Left cardiac atrium (tissue), 4 donors: ENCODE results near the gene IFI27L1. TPM values are rescaled to one million over a fixed set of nuclear protein-coding genes. Genes with fewer than 3 reads are reported as not detected.
A peak's percentile ranks its signal among the peaks of the same experiment; 100 is the strongest.

Experiments used
- ATAC-seq, 2 donors: fragments of 200-7000 bp; cut with Tn5 transposase; one replicate each; pipeline ENCODE4 v1.9.1; 2020; ENCODE audit warnings: mild to moderate bottlenecking in 2 of 2, moderate library complexity in 2 of 2
- DNase-seq: peaks from one replicate; pipeline ENCODE4 v3.0.0-alpha.2; 2020
- intact Hi-C, 2 donors: fragments of 100-400 bp; cut with DNase I; formaldehyde crosslinking; loops; one replicate each; pipeline versions ENCODE4 v1.14.1 to v1.15.1; 2022 to 2023
- total RNA-seq, 2 donors: library from RNA; stranded (reverse); fragmentation: NEBNext Ultra II Directional; extraction: Animal tissue kit (Norgen Biotek cat#: 25700); gene quantifications; one replicate each; pipeline ENCODE4 v1.2.1, GENCODE V29; 2021
- donor health status: DM: no; HTN: yes; CAD: no.
- donor health status: DM: no; HTN: yes; CAD: no; lungs with severe emphysema.
- donor health status: DM: yes; HTN: yes; CAD: no.
- donor health status: Dilated cardiomyopathy.

The IFI27L1 gene
- total RNA-seq, 2 donors from 2014 or later: 10.5 to 13.8 TPM

DNA sequence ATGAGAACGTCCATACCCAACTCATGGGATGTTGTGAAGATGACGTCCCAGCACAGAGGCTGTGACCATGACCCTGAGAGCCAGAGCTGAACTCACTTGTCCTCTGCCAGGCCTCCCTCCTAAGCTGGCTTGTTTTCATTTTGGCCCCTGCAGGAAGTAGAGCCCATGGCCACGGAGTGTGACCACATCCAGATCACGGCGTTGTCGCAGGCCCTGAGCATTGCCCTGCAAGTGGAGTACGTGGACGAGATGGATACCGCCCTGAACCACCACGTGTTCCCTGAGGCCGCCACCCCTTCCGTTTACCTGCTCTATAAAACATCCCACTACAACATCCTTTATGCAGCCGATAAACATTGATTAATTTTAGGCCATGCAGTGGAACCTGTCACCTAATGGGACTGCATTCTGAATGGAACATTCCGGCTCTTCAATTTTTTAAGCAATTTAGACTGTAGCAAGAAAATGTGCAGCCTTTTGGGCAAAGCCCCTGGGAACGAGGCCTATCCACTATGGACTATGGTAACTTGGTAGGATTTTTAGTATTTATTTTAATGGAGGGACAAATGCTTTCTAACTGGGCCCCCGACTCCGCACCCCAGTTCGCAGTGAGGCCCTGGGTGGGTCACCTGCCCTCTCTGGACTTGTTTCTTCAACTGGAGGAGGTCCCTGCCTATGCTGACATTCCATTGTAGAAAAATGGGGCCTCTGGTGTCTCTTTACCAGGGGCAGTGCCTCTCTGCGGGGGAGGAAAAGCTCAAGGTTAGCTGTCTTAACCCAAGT is 35.4 kb upstream of the IFI27L1 start:
- DNase-seq (no peak), ATAC-seq (no peak)
- intact Hi-C loops: no loop called here

DNA sequence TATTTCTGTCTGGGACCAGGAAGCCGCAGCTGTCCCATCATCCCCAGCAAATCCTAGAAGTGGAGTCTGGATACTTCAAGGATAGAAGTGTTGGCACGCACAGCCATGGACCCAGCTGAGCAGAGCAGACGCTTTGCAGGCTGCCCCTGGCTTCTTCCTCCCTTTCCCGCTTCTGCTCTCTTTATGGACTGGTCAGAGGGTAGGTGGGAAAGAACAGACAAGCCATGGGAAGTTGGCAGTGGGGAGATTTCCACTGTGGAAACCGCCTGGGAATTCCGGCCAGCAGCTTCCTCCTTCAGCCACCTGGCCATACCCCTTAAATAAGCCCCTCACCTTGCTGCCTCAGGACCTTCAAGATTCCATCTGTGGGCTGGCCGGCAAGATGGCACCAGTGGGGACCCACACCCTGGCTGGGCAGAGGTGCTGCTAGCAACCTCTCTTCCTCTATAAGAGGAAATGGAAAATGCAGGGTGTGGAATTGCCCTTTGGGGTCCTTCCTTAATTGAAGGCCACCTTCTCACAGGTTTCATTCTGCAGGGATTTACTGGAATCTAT is 34.3 kb upstream of the IFI27L1 start:
- intact Hi-C loops: no loop called here
- ATAC-seq (no peak), DNase-seq (no peak)

DNA sequence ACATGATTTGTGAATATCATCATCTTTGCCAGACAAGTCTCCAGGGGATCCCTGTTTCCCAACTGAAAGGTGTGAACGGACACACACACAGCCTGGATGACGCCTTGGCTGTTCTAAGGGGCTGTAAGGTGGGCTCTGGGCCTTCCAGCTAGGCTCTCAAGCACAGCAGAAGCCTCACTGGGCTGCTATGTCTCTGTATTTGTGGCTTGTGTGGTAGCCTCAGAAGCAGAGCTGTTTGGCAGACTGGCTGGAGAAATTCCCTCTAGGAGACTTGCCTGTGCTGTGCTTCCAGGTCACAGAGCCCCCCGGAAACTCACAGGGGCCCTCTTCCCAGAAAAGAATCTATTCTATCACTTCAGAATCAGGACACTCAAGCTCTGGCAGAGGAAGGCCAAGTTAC is 33.5 kb upstream of the IFI27L1 start:
- intact Hi-C loops: no loop called here
- DNase-seq (no peak), ATAC-seq (no peak)

DNA sequence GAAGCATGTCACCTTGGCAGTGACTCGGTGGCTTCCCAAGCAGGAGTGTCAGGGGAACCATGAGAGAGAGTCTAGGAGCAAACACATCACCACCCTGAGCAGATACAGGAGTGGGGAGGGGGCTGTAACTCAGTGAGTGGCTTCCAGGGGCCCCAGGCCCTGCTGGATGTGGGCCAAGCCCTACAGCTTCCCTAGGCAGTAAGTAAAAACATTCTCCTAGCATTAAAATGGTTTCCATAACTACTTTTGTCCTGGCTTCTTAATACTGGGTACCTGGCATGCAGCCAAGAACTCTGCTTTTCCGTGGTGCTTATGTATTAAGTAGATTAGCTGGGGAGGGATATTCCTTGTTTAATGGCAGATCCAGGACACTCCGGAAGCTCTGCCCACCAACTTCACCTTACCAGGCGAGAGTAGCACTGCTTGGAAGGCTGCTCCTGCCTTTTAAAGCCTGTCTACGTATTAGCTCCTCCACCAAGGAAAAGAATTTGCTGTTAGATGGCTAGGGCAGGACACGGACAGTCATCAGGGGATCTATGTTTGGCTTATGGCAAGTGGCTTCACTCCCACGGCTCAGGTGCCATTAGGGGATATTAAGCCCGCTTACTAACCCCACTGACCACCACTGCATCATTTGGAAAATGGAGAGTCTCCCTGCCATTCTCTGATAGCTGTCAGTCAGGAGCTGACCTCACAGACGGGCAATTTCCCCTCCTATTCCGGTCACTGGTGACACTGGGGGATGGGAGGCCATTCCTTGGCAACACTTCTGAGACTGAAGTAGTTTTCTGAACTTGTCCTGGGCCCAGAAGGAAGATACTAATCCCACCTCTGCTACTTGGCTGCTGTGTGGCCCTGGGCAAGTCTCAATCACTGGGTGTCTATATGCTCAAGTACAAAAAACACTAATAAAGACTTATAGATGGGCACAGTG is 32.2 kb upstream of the IFI27L1 start:
- ATAC-seq (no peak), DNase-seq (no peak)
- intact Hi-C loops: no loop called here

DNA sequence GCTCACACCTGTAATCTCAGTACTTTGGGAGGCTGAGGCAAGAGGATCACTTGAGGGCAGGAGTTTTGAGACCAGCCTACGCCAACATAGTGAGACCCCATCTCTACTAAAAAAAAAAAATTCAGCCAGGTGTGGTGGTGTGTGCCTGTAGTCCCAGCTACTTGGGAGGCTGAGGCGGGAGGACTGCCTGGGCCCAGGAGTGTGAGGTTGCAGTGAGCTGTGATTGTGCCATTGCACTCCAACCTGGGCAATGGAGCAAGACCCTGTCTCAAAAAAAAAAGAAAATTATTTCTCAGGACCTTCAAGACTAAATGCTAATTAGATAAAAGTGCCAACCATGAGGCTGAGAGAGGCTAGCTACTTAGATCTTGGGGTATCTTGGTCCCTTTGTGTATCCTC is 31.5 kb upstream of the IFI27L1 start:
- intact Hi-C loops: loop anchor here in 1 of 2 donors (2.0 kb wide), 1 partner anchor 87 kb away; no protein-coding TSS in a partner anchor
- DNase-seq (no peak), ATAC-seq (no peak)

DNA sequence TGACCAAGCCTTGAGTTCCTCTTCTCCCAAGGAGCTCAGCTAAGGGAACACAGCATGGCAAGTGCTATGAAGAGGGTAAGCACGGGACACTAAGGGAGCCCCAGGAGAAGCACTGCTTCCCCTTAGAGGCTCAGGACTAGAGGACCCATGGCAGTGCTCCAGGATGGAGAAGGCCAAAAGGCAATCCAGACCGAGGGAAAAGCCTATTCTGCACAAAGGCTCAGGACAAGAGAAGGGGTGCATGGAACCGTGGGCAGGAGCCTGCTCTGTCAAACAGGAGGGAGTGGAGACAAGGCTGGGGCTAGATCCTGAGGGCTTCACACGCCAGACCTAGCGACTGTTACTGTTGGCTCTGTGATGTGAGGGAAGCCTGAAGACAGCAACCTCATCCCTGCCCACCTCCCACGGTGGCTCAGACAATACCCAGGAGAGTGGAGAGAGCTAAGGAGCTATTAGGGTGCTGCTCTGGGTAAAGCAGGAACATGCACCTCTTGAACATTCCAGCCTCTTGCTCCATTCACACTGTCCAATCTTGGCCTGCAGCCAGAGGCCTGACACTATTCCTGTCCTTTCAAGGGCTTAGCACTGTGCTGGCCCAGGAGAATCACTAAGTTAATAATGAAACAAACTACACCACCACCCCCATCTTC is 30.8 kb upstream of the IFI27L1 start:
- ATAC-seq: peak; percentile 81 to 87
- peak; percentile 74 for DNase-seq
- intact Hi-C loops: loop anchor here in 1 of 2 donors (2.0 kb wide), 1 partner anchor 86 kb away; no protein-coding TSS in a partner anchor

DNA sequence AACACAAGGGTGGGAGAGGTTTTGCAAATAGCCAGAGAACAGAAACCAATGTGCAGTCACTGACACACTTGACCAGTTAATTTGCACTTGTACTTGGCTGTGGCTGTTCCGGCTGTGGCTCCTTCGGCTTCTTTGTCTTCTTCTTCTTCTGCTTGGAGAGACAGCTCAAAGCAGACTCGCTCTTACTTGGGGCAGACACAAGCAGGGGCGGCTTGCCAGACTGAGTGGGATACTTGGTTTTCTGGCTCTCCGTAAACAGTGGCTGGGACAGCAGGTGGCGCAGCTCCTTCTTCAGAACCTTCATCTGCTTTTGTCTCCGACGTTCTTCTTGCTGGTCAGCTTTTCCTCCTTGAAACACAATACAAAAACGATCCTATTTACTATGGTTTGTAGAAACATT is 30.0 kb upstream of the IFI27L1 start:
- DNase-seq: peak; percentile 58
- ATAC-seq: peak; percentile 38 to 45
- intact Hi-C loops: loop anchor here in 1 of 2 donors (2.0 kb wide), 1 partner anchor 86 kb away; no protein-coding TSS in a partner anchor

DNA sequence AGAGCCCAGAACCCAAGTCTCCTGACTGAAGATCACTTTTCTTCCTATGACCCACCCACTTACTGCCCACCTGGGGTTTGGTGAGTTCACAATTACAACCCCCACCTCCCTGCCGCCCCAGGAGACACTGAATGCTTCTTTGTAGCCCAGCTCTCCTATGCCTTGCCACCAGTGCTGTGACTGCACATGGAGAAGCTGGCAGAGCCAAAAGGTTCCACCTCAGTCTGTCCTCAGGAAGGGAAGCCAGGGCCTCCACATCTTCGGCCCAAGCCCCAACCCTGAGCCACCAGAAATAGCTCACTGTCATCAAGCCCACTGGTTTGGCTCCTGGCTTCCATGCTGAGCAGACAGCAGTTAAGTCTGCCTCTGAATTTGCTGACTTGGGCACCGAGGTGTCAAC is 29.3 kb upstream of the IFI27L1 start:
- no peak for ATAC-seq
- intact Hi-C loops: loop anchor here in 1 of 2 donors (2.0 kb wide), 1 partner anchor 85 kb away; no protein-coding TSS in a partner anchor
- no peak for DNase-seq

DNA sequence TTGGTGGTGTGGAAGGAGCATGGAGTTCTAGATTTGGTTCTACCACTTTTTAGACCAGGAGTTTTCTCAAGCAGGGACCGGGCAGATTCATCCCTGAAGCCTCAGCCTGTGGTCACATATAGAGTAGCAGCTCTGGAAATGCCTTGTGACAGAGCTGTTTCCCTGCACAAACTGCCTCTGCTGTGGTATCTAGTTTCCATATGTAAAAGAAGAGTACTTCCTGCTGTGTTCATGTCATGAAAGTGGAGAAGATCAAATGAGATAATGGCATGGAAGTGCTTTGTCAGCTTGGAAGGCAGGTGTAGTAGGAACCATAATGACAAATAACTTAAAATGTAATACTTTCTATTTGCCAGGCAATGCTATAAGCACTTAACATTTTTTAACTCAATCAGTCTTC is 28.9 kb upstream of the IFI27L1 start:
- intact Hi-C loops: no loop called here
- ATAC-seq: no peak

DNA sequence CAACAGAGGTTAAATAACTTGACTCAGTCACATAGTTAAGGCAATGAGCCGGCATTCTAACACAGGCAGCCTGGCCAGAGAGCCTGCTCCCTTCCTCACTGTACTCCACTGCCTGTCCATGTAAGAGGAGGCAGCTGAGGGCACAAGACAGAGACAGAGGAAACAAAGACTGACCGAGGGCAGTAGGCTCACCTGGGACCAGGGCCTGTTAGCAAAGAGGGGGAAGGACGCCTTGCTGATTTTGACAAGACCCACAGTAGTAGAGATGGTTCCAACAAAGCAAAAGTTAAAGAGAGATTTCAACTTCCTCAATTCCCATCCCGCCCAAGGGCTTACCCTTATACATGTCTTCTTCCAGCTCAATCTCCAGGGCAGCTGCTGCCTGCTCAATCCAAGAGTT is 28.4 kb upstream of the IFI27L1 start:
- DNase-seq (no peak), ATAC-seq (peak in 1 of 2 donors; percentile 10)
- intact Hi-C loops: no loop called here

More for the DNA sequence above, 28.9 kb upstream of the IFI27L1 start:
- no peak for DNase-seq

DNA sequence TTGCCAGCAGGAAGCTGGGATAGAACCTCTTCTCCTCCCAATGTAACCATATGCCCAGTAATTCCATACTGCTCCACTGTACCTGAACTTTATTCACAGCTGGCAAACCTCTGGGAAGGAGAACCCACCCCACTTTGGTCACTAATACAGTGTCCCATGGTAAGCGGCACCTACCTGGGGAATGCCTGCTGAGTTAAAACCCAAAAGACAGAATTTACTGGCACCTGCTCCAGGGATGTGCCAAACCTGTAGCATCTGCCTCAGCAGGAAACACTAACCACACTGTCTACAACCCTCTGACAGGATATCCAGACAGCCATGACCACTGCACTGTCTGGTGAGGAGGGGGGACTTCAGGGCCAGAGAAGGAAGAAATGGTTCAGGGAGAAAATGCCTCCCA is 26.7 kb upstream of the IFI27L1 start:
- intact Hi-C loops: no loop called here
- no peak for ATAC-seq

DNA sequence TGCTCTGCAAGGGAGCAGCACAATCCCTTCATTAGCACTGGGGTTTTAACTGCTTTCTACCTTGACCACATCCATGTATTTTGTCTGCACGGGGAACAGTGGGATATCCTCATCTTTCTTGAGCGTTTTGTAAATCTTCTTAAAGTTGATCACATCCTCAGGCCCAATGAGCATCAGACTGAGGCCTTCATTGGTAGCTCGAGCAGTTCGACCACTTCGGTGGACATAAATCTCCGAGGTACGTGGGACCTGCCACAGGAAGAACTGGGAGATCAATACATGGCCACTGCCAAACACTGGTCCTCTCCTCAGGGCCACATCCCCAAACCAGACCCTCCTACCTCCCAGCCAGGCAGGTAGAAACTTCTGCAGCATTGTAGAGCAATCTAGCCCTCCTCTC is 26.2 kb upstream of the IFI27L1 start:
- no peak for ATAC-seq
- intact Hi-C loops: no loop called here
- no peak for DNase-seq

More for the DNA sequence above, 26.7 kb upstream of the IFI27L1 start:
- no peak for DNase-seq

DNA sequence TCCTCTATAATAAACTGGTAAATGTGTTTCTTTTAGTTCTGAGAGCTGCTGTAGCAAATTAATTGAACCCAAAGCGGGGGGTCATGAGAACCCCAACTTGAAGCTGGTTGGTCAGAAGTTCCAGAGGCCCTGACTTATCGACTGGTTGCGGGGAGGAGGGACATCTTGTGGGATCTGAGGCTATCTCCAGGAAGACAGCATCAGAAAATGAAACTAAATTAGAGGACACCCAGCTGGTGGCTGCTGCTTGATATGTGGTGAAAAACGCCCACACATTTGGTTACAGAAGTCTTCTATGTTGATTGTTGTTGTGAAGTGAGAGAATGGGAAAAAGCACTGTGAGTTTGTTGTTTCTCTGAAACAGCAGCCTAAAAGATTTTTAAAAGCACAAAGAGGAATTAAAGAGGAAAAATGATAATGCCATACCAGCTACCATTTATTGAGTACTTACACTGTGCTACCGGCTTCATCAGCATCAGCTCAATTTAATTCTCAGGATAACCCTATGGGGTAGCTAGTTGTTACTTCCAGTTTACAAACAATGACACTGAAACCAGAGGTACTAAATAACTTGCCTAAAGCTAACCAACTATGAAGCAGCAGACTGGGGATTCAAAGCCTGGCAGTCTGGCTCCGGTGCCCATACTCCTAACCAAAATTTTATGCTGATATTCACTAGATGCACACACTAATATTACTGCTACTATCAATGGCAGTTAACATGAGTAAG is 24.4 kb upstream of the IFI27L1 start:
- intact Hi-C loops: no loop called here
- ATAC-seq (no peak), DNase-seq (no peak)

DNA sequence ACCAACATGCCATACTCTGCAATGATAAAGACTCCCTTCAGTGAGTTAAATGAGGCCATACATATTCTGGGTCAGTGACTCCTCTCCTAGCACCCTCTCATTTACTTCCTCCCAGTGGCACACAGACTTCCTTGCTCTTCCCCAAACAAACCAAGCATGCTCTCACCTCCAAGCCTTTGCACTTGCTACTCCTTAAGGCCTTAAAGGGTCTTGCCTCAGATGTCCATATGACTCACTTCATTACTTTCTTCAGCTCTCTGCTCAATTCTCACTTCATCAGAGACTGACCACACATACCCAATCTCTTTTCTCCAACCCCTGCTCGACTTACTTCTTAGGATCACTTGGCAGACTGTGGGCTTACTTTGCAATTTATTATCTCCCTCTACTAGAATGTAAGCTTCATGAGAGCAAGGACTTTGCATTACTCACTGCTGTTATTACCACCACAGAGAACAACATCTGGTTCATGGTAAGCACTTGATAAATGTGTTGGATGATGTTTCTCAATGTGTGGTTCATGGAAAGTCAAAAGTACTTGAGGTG is 22.9 kb upstream of the IFI27L1 start:
- intact Hi-C loops: no loop called here
- ATAC-seq: no peak

DNA sequence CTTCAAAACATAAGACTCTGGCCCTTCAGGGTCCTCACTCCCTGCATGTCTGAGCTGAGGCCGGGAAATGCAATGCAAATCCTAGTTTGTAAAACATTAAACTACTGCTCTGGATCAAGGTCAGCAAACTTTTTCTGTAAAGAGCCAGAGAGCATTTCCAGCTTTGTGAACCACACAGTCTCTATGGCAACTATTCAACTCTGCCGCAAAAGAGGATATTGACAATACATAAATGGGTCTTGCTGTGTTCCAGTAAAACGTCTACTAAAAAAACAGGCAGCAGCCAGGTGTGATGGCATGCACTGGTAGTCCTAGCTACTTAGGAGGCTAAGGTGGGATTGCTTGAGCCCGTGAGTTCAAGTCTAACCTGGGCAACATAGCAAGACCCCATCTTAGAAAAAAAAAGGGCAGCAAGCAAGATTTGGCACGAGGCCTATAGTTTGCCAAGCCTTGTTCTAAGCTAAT is 22.4 kb upstream of the IFI27L1 start:
- intact Hi-C loops: no loop called here
- no peak for DNase-seq
- no peak for ATAC-seq

More for the DNA sequence above, 22.9 kb upstream of the IFI27L1 start:
- no peak for DNase-seq

DNA sequence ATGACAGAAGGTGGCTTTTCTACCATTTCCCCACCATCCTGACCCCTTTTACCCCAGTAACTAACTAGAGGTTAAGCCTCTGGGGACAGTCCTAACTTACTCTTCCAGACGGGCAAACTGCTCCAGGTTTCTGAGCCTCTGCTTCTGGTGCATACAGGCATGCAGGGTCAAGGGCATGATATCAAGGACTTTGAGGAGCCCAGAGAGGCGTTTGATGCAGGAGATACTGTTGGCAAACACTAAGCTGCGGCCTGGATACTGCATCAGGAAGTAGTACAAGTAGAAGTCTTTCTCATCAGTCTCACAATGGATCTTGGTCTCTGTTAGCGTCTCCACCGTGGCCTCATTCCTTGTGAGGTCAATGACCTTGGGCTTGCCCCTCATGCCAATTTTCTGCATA is 21.1 kb upstream of the IFI27L1 start:
- intact Hi-C loops: no loop called here
- no peak for DNase-seq
- no peak for ATAC-seq

DNA sequence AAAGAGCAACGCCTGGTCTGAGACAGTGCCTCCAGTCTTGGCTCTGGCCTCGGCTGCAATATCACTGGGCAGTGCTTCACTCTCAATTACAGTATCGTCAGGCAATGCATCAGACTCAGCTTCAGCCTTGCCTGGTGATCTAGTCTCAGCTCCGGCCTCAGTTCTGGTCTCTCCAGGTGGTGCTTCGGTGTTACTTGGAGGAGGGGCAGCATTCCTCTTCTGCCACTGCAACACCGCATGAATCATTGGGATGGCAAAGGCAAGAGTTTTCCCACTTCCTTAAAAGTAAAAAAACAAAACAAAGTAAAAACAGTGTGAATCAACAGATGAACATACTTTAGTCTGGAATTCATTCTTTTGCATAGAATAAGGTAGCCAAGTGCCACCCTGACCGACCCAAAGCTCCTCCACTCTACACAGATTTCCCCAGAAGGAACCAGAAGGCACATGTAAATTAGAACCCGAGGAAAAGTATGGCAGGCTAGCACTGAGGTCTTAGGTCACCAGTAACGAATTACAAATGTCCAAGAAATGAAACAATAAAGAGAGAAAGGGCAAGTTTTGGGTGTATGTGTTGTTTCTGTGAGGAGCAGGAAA is 18.7 kb upstream of the IFI27L1 start:
- ATAC-seq (peak in 1 of 2 donors; percentile 48), DNase-seq (no peak)
- intact Hi-C loops: no loop called here
